Gastroesophageal sphincter (tissue), 4 donors: ENCODE data around the gene DOCK10. TPM values are rescaled to one million over a fixed set of nuclear protein-coding genes. Genes with fewer than 3 reads are reported as not detected.

Experiments used
- ATAC-seq: fragments of 150-250 bp; one replicate; pipeline ENCODE4 v1.9.1; 2016; ENCODE audit warnings: mild to moderate bottlenecking, moderate library complexity
- H3K27ac ChIP-seq, 4 donors: fragments of 200-600 bp; sonication (generic) in 3 of 4; 1 replicate in 3 of 4; 2 replicates in 1 of 4; pipeline ENCODE4 v1.5.1; 2016 to 2019
- H3K27me3 ChIP-seq: fragments of 200-600 bp; sonication (generic); one replicate; pipeline ENCODE4 v1.5.1; 2019
- H3K36me3 ChIP-seq, 2 donors: fragments of 200-600 bp; sonication (generic); one replicate each; pipeline ENCODE4 v1.5.1; 2019; ENCODE audit warnings: control low read depth in 1 of 2
- H3K4me1 ChIP-seq, 3 donors: fragments of 200-600 bp; sonication (generic); 1 replicate in 2 of 3; 2 replicates in 1 of 3; pipeline ENCODE4 v1.5.1; 2016 to 2019; ENCODE audit warnings: control low read depth in 2 of 3
- H3K4me3 ChIP-seq, 2 donors: fragments of 200-600 bp; sonication (generic); one replicate each; pipeline ENCODE4 v1.5.1; 2019; ENCODE audit warnings: mild to moderate bottlenecking in 1 of 2, moderate library complexity in 1 of 2
- H3K9me3 ChIP-seq, 3 donors: fragments of 200-600 bp; sonication (generic); one replicate each; pipeline ENCODE4 v1.5.1; 2017 to 2019; ENCODE audit warnings: control low read depth in 2 of 3
- CTCF ChIP-seq, 4 experiments: fragments of 200-600 bp in 2 of 4; fragments of 450-650 bp in 2 of 4; sonication (generic) in 1 of 4; IDR thresholded peaks; one replicate each; pipeline ENCODE4 v1.5.1; 2017 to 2019; ENCODE audit warnings: antibody characterized with exemption in 4 of 4, mild to moderate bottlenecking in 2 of 4, moderate library complexity in 2 of 4
- EP300 ChIP-seq: sonication (generic); formaldehyde crosslinking; IDR thresholded peaks from one replicate; pipeline ENCODE4 v1.6.1; 2017; ENCODE audit warnings: antibody characterized with exemption, mild to moderate bottlenecking
- POLR2A ChIP-seq, 2 donors: fragments of 450-650 bp; IDR thresholded peaks; one replicate each; pipeline ENCODE4 v1.6.1; 2017; ENCODE audit warnings: antibody characterized with exemption in 2 of 2, mild to moderate bottlenecking in 2 of 2, moderate library complexity in 1 of 2
- POLR2AphosphoS5 ChIP-seq: sonication (generic); formaldehyde crosslinking; IDR thresholded peaks from one replicate; pipeline ENCODE4 v1.6.1; 2017; ENCODE audit warnings: antibody characterized with exemption
- WGBS, 2 donors: methylation state at CpG; one replicate each; pipeline ENCODE4 v1.1.5; 2018; ENCODE audit warnings: low coverage in 1 of 2; 5-methylcytosine and 5-hydroxymethylcytosine counted together
- total RNA-seq, 4 donors: library from RNA; depleted of rRNA; stranded (reverse); fragments of >200 nt; gene quantifications; one replicate each; pipeline ENCODE4 v1.1.0, GENCODE V29; 2016

Gene DOCK10
- total RNA-seq, 4 donors from 2014 or later = 3.6 to 12.6 (median 7.3) TPM

GRCh38 chr2:224772494-224772893, 269.8 kb downstream of the DOCK10 start:
- H3K4me3 ChIP-seq = no peak overlapping the region
- no peak overlapping the region for H3K27ac ChIP-seq
- peaks cover 0 to 11% of the 10 kb centered on the region in 2 donors for H3K36me3 ChIP-seq
- H3K9me3 ChIP-seq = no peaks in the 10 kb centered on the region
- no peaks in the 10 kb centered on the region for H3K27me3 ChIP-seq
- ATAC-seq = no peak
- no peak for TF ChIP-seq EP300
- TF ChIP-seq POLR2AphosphoS5 = no peak
- TF ChIP-seq CTCF (IDR thresholded peaks at IDR 0.05) = no peak
- TF ChIP-seq POLR2A (IDR thresholded peaks at IDR 0.05) = no peak
- H3K4me1 ChIP-seq = no peaks in the 10 kb centered on the region
- 78% methylated on average over 1 of the region's 1 CpG; no CpG with 5 or more reads in 1 of the 2 donors for WGBS, 2 donors

DNA sequence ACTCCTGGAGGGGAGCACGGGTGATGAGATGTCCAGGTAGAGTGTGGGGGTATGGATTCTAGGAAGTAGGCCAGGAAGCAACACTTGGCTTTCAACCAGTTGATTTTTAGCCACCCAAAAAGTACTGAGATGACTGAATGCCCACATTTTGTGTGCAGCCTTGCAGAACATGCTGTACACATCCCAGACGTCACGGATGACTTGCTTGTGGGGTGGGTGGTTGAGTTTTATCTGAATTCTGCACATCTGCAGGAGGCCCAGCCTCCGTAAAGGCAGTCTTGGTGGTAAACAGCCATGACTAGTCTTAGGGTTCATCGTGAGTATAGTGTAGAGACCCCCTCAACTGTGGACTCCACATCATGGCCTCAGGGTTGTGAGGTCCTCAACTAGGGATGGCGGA, 272.8 kb downstream of the DOCK10 start:
- H3K27ac ChIP-seq = no peak overlapping the region
- no peak for TF ChIP-seq CTCF (IDR thresholded peaks at IDR 0.05)
- no peaks in the 10 kb centered on the region for H3K27me3 ChIP-seq
- peaks cover 0 to 11% of the 10 kb centered on the region in 2 donors for H3K36me3 ChIP-seq
- no peak for ATAC-seq
- WGBS, 2 donors = 86 to 100% methylated on average over 1 to 3 of the region's 6 CpGs
- no peaks in the 10 kb centered on the region for H3K9me3 ChIP-seq
- no peaks in the 10 kb centered on the region for H3K4me1 ChIP-seq
- H3K4me3 ChIP-seq = no peak overlapping the region

DNA sequence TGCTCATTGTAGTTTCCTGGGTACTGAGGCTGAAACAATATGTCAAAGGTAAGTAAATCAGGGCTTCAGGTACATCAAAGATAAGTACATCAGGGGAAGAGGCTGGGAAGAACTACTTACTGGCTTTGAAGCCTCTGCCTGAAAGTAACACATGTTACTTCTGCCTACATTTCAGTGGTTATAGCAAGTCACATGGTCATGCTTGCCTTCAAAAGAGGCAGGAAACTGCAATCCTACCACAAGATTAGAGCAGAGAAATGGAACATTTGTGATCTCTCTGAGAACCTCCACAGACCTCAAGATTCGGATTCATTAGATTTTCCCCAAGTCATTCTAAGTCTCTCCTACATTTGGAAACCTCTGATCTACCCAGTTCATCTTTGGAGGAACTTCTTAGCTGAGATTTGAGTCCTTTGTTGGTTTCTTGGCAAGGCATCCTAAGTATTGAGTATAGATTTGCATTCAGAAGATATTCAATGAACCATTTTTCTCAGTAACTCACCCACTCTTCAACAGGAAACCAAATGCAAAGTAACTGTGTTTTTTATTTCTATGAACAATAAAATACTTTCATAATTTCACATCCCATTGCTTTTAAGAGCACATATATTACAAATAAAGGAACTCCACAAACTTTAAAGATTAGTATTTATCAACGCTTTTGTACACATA, 277.6 kb downstream of the DOCK10 start:
- 83 to 92% methylated on average over 2 of the region's 2 CpGs for WGBS, 2 donors
- no peak for ATAC-seq
- Histone ChIP-seq H3K27me3 (no peaks in the 10 kb centered on the region), H3K9me3 (no peaks in the 10 kb centered on the region), H3K4me1 (no peaks in the 10 kb centered on the region), H3K4me3 (no peak overlapping the region), H3K27ac (no peak overlapping the region), H3K36me3 (peaks cover 0 to 2% of the 10 kb centered on the region in 2 donors)
- TF ChIP-seq EP300 (no peak), POLR2A (IDR thresholded peaks at IDR 0.05) (no peak), POLR2AphosphoS5 (no peak), CTCF (IDR thresholded peaks at IDR 0.05) (no peak)

DNA sequence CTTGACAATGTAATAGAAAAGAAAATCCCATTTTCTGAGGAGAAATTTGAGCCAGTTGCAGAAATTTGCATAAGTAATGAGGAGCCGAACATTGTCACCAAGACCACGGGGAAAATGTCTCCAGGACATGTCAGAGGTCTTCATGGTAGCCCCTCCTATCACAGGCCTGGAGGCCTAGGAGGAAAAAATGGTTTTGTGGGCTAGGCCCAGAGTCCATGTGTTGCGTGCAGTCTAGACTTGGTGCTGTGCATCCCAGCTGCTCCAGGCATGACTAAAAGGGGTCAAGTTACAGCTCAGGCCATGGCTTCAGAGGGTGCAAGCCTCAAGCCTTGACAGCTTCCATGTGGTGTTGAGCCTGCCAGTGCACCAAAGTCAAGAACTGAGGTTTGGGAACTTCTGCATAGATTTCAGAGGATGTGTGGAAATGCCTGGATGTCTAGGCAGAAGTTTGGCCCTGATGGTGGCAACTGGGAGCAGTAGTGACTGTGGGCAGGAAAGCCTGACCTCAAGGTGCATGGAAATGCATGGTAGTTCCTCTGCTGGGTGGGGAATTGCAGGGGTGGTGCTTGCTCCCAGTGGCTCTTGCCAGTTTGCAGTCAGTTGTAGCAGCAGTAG, 284.2 kb downstream of the DOCK10 start:
- ATAC-seq = no peak
- H3K27me3 ChIP-seq = no peaks in the 10 kb centered on the region
- H3K36me3 ChIP-seq = peaks cover 0 to 9% of the 10 kb centered on the region in 2 donors
- no peak overlapping the region for H3K4me3 ChIP-seq
- no peak overlapping the region for H3K27ac ChIP-seq
- TF ChIP-seq CTCF (IDR thresholded peaks at IDR 0.05) = no peak
- no peak for TF ChIP-seq POLR2AphosphoS5
- no peak for TF ChIP-seq EP300
- TF ChIP-seq POLR2A (IDR thresholded peaks at IDR 0.05) = no peak
- peaks cover 0 to 18% (median 0%) of the 10 kb centered on the region in 3 donors for H3K9me3 ChIP-seq
- WGBS, 2 donors = 73 to 80% methylated on average over 2 to 3 of the region's 3 CpGs
- H3K4me1 ChIP-seq = no peaks in the 10 kb centered on the region
